GM12865 (cell line): ENCODE results near the gene MARCHF4.

Experiments used
- DNase-seq: peaks from one replicate; pipeline ENCODE4 v3.0.0; 2010; ENCODE audit warnings: low read depth
- H3K4me3 ChIP-seq: 2 replicates; pipeline ENCODE4 v1.5.1; 2011; ENCODE audit warnings: mild to moderate bottlenecking, low read depth, low read length, control low read depth
- TF ChIP-seq, protein P1 (sequence below): IDR thresholded peaks from 2 replicates; pipeline ENCODE4 v1.5.1; 2011; ENCODE audit warnings: low read length, control low read depth, low read depth, inconsistent platforms; ENCODE audit not compliant: insufficient read depth; ENCODE audit errors: missing control alignments

MARCHF4 gene

DNA sequence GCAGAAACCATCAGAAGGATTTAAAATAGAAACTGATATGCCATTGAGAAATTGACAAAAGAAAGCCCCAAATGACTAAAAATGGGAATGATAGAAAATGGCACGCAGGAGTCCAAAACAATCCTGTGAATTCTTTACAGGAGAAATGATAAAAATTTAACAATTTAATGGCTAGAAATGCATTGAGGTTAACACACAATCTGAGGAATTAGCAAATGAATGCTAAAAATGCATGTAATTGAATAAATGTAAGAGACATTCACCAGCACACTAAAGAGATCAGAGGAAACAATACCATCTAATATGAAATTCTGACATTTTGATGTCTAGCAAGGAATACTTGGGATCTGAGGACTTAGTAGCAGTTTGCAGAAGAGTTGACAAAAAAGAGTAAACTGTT is 37.0 kb downstream of the MARCHF4 start:
- no peak for DNase-seq
- H3K4me3 ChIP-seq: no peak overlapping the region
- TF ChIP-seq, protein P1, sequence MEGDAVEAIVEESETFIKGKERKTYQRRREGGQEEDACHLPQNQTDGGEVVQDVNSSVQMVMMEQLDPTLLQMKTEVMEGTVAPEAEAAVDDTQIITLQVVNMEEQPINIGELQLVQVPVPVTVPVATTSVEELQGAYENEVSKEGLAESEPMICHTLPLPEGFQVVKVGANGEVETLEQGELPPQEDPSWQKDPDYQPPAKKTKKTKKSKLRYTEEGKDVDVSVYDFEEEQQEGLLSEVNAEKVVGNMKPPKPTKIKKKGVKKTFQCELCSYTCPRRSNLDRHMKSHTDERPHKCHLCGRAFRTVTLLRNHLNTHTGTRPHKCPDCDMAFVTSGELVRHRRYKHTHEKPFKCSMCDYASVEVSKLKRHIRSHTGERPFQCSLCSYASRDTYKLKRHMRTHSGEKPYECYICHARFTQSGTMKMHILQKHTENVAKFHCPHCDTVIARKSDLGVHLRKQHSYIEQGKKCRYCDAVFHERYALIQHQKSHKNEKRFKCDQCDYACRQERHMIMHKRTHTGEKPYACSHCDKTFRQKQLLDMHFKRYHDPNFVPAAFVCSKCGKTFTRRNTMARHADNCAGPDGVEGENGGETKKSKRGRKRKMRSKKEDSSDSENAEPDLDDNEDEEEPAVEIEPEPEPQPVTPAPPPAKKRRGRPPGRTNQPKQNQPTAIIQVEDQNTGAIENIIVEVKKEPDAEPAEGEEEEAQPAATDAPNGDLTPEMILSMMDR: no peak

DNA sequence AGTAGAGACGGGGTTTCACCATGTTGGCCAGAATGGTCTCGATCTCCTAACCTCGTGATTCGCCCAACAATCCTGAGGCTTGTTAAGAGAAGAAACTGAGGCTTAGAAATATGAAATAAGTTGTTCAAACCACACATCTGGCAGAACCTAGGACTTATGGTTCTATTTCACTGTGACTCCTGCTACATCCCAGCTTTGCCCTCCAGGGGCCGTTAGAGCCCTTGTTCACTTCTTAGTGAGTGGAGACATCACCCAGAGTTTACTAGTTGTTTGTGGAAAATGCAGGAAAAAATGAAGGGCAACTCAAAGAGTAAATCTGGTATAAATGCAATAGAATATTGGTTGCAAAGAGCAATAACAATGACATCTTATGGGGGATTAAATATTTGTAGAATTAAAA is 43.9 kb downstream of the MARCHF4 start:
- DNase-seq: no peak
- H3K4me3 ChIP-seq: no peak overlapping the region
- TF ChIP-seq, protein P1: no peak

DNA sequence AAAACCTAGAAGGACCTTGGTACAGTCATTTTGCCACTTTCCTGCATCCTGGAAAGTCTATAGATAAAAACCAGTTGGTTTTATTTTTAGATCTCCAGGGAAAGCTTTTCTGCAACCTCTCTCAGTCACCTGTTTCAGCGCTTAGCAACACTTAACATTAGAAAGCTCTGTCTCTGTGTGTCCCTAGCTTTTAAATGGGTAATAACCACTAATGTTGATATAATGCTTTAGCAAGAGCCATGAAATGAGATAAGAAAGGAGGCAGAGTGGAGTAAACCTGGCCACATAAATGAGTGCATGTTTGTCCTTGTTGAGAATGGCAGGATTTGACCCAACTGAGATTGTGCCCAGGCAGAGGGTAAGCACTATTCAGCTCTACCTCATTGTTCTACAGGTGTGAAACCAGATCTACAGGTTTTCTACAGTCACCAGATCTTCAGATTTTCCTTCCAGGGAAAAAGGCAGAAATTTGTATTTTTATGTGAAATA is 44.8 kb downstream of the MARCHF4 start:
- no peak overlapping the region for H3K4me3 ChIP-seq
- no peak for DNase-seq
- TF ChIP-seq, protein P1: no peak
